Neural cell (in vitro differentiated cells): ENCODE data around the gene BDKRB1. TPM values are rescaled to one million over a fixed set of nuclear protein-coding genes. Genes with fewer than 3 reads are reported as not detected.

Source experiments
- H2AFZ ChIP-seq: fragments of 200-600, 300-800 bp; sonication (generic), shearing (Covaris generic); 2 replicates; pipeline ENCODE4 v1.6.0; 2014; ENCODE audit warnings: low read depth, mild to moderate bottlenecking, antibody characterized with exemption, low read length, moderate library complexity
- H3F3A ChIP-seq: fragments of 200-600 bp; shearing (Covaris generic); 2 replicates; pipeline ENCODE4 v1.6.1; 2016; ENCODE audit warnings: mild to moderate bottlenecking, moderate library complexity, mixed read lengths, antibody characterized with exemption, low read length; ENCODE audit not compliant: insufficient read depth, poor library complexity, severe bottlenecking
- H3K27ac ChIP-seq: fragments of 200-600, 300-800 bp; sonication (generic), shearing (Covaris generic); 2 replicates; pipeline ENCODE4 v1.5.1; 2014; ENCODE audit warnings: mild to moderate bottlenecking, low read length, moderate library complexity
- H3K27me3 ChIP-seq: fragments of 300-800, 200-600 bp; sonication (generic), shearing (Covaris generic); 2 replicates; pipeline ENCODE4 v1.6.0; 2014; ENCODE audit warnings: mild to moderate bottlenecking, low read depth, low read length, moderate library complexity; ENCODE audit not compliant: insufficient read depth
- H3K36me3 ChIP-seq: fragments of 300-800, 200-600 bp; sonication (generic), shearing (Covaris generic); 2 replicates; pipeline ENCODE4 v1.5.1; 2014; ENCODE audit warnings: mild to moderate bottlenecking, antibody characterized with exemption, low read length, moderate library complexity; ENCODE audit not compliant: insufficient read depth
- H3K4me2 ChIP-seq: fragments of 300-800, 200-600 bp; sonication (generic), shearing (Covaris generic); 2 replicates; pipeline ENCODE4 v1.6.0; 2014; ENCODE audit warnings: mild to moderate bottlenecking, low read length
- H3K4me3 ChIP-seq: fragments of 300-800, 200-600 bp; sonication (generic), shearing (Covaris generic); 2 replicates; pipeline ENCODE4 v1.5.1; 2014; ENCODE audit warnings: mild to moderate bottlenecking, low read length, moderate library complexity
- H3K79me2 ChIP-seq: fragments of 200-600 bp; shearing (Covaris generic); replicated peaks from 2 replicates; pipeline ENCODE4 v1.6.0; 2014; ENCODE audit warnings: mild to moderate bottlenecking, low read length, moderate library complexity; ENCODE audit not compliant: insufficient read depth
- H3K9ac ChIP-seq: fragments of 300-800, 200-600 bp; sonication (generic), shearing (Covaris generic); 2 replicates; pipeline ENCODE4 v1.6.1; 2016; ENCODE audit warnings: mild to moderate bottlenecking, low read length, mixed read lengths
- H3K9me2 ChIP-seq: fragments of 200-600 bp; shearing (Covaris generic); 2 replicates; pipeline ENCODE4 v1.6.1; 2016; ENCODE audit warnings: mild to moderate bottlenecking, low read length, mixed read lengths; ENCODE audit not compliant: insufficient read depth
- H3K9me3 ChIP-seq: fragments of 200-600, 300-800 bp; sonication (generic), shearing (Covaris generic); 2 replicates; pipeline ENCODE4 v1.6.1; 2016; ENCODE audit warnings: mild to moderate bottlenecking, mixed run types, low read length, moderate library complexity, mixed read lengths
- H4K20me1 ChIP-seq: fragments of 200-600 bp; shearing (Covaris generic); 2 replicates; pipeline ENCODE4 v1.6.1; 2016; ENCODE audit warnings: mild to moderate bottlenecking, mixed run types; ENCODE audit not compliant: insufficient read depth
- EP300 ChIP-seq: fragments of 450-650 bp; conservative IDR thresholded peaks from 2 replicates; pipeline ENCODE4 v1.6.1; 2014; ENCODE audit warnings: antibody characterized with exemption, mild to moderate bottlenecking, moderate library complexity; ENCODE audit not compliant: poor library complexity, severe bottlenecking
- EZH2 ChIP-seq: fragments of 200-600, 300-800 bp; shearing (Covaris generic), sonication (generic); IDR thresholded peaks from 2 replicates; pipeline ENCODE4 v1.6.1; 2014; ENCODE audit warnings: antibody characterized with exemption, low read length, borderline replicate concordance, mild to moderate bottlenecking; ENCODE audit not compliant: insufficient read depth, poor library complexity, severe bottlenecking
- MXI1 ChIP-seq: fragments of 450-650 bp; conservative IDR thresholded peaks from 2 replicates; pipeline ENCODE4 v1.6.1; 2014; ENCODE audit warnings: antibody characterized with exemption, mild to moderate bottlenecking; ENCODE audit not compliant: poor library complexity, severe bottlenecking
- POLR2AphosphoS5 ChIP-seq: IDR thresholded peaks from 2 replicates; pipeline ENCODE4 v1.6.1; 2012
- RAD21 ChIP-seq: fragments of 450-650 bp; conservative IDR thresholded peaks from 2 replicates; pipeline ENCODE4 v1.6.1; 2014; ENCODE audit warnings: antibody characterized with exemption, mild to moderate bottlenecking, moderate library complexity
- REST ChIP-seq: IDR thresholded peaks from 2 replicates; pipeline ENCODE4 v1.6.1; 2012; ENCODE audit warnings: borderline replicate concordance
- SMC3 ChIP-seq: fragments of 450-650 bp; conservative IDR thresholded peaks from 2 replicates; pipeline ENCODE4 v1.6.1; 2014; ENCODE audit warnings: antibody characterized with exemption, mild to moderate bottlenecking, moderate library complexity; ENCODE audit not compliant: poor library complexity
- TAF1 ChIP-seq: IDR thresholded peaks from 2 replicates; pipeline ENCODE4 v1.6.1; 2012; ENCODE audit warnings: low read depth
- polyA plus RNA-seq: library from polyadenylated mRNA; depleted of rRNA; stranded (reverse); fragments of >200 nt; gene quantifications from 2 replicates; pipeline ENCODE4 v1.2.3, GENCODE V29; 2014
- TF ChIP-seq, protein P1 (sequence below): fragments of 450-650 bp; IDR thresholded peaks from 2 replicates; pipeline ENCODE4 v1.5.1; 2014; ENCODE audit warnings: antibody characterized with exemption, mild to moderate bottlenecking, moderate library complexity; ENCODE audit not compliant: poor library complexity, severe bottlenecking

Gene BDKRB1
- polyA plus RNA-seq, 1 donor from 2014 or later: not detected

DNA sequence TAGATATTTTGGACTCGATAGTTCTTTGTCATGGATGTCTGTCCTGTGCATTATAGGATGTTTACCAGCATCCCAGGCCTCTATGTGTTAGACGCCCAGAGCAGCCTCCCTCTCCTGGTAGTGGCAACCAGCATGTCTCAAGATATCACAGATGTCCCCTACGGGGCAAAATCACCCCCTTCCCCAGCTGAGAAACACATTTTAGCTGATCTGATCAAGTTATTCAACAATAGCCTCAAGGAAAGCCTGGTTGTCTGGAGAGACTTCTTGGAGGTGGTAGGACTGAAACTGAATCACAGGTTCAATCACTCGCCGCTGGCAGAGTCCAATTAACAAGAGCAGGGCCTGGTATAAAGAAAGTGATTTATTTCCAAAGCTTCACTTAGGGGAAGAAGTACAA lies 17.6 kb downstream of the BDKRB1 start:
- no peak overlapping the region for H3K4me3 ChIP-seq
- H3K9me3 ChIP-seq: no peaks in the 10 kb centered on the region
- H4K20me1 ChIP-seq: no peaks in the 10 kb centered on the region
- no peak overlapping the region for H3K9ac ChIP-seq
- TF ChIP-seq SMC3 (no peak), TAF1 (no peak), RAD21 (no peak), REST (no peak), POLR2AphosphoS5 (no peak), EP300 (no peak)
- TF ChIP-seq, protein P1, sequence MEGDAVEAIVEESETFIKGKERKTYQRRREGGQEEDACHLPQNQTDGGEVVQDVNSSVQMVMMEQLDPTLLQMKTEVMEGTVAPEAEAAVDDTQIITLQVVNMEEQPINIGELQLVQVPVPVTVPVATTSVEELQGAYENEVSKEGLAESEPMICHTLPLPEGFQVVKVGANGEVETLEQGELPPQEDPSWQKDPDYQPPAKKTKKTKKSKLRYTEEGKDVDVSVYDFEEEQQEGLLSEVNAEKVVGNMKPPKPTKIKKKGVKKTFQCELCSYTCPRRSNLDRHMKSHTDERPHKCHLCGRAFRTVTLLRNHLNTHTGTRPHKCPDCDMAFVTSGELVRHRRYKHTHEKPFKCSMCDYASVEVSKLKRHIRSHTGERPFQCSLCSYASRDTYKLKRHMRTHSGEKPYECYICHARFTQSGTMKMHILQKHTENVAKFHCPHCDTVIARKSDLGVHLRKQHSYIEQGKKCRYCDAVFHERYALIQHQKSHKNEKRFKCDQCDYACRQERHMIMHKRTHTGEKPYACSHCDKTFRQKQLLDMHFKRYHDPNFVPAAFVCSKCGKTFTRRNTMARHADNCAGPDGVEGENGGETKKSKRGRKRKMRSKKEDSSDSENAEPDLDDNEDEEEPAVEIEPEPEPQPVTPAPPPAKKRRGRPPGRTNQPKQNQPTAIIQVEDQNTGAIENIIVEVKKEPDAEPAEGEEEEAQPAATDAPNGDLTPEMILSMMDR: no peak
- no peaks in the 10 kb centered on the region for H3F3A ChIP-seq
- no peaks in the 10 kb centered on the region for H3K27me3 ChIP-seq
- H3K36me3 ChIP-seq: no peaks in the 10 kb centered on the region
- H3K27ac ChIP-seq: no peak overlapping the region
- H2AFZ ChIP-seq: no peak overlapping the region
- H3K4me2 ChIP-seq: no peak overlapping the region
- H3K79me2 ChIP-seq: no peaks in the 10 kb centered on the region
- H3K9me2 ChIP-seq: no peaks in the 10 kb centered on the region

DNA sequence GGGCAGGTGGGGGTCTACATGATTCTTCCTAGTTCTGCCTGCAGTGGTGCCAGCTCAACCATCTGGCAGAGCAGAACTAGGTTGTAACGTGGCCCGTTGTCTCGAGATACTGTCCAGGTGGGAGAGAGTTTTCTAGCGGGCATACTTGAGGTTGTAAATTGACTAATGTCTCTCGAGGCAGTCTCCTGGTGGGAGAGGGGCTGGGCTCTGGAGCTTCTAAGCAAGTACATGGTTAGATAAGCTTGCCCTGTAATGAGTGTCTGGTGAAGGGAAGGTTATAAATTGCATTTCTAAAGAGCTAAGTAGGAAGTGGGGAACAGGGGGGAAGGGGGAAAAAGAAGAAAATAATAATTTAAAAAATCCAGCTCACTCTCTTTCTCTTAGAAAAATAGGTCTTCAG lies 18.1 kb downstream of the BDKRB1 start:
- Histone ChIP-seq H3K79me2 (no peaks in the 10 kb centered on the region), H3K36me3 (no peaks in the 10 kb centered on the region), H3K4me2 (no peak overlapping the region), H3K4me3 (no peak overlapping the region), H3K27ac (no peak overlapping the region), H3K9ac (no peak overlapping the region), H3K9me3 (no peaks in the 10 kb centered on the region), H3F3A (no peaks in the 10 kb centered on the region), H4K20me1 (no peaks in the 10 kb centered on the region), H3K9me2 (no peaks in the 10 kb centered on the region), H2AFZ (no peak overlapping the region), H3K27me3 (no peaks in the 10 kb centered on the region)
- TF ChIP-seq SMC3: no peak
- TF ChIP-seq EP300: no peak
- no peak for TF ChIP-seq REST
- TF ChIP-seq EZH2: no peak
- TF ChIP-seq, protein P1: no peak
- TF ChIP-seq POLR2AphosphoS5: no peak
- TF ChIP-seq TAF1: no peak
- TF ChIP-seq MXI1: no peak
- TF ChIP-seq RAD21: no peak
